BLaER1 (cell line): ENCODE results near the gene RGS3.

Experiments
- H3K27ac ChIP-seq: shearing (Covaris generic); formaldehyde crosslinking; 2 replicates; pipeline ENCODE4 v1.8.1; 2022
- H3K27me3 ChIP-seq: shearing (Covaris generic); formaldehyde crosslinking; 2 replicates; pipeline ENCODE4 v1.8.1; 2022
- H3K36me3 ChIP-seq: shearing (Covaris generic); formaldehyde crosslinking; 2 replicates; pipeline ENCODE4 v1.8.1; 2022
- H3K4me1 ChIP-seq: shearing (Covaris generic); formaldehyde crosslinking; 2 replicates; pipeline ENCODE4 v1.8.1; 2022
- H3K4me2 ChIP-seq: shearing (Covaris generic); formaldehyde crosslinking; 2 replicates; pipeline ENCODE4 v1.8.1; 2022
- H3K4me3 ChIP-seq: shearing (Covaris generic); formaldehyde crosslinking; 2 replicates; pipeline ENCODE4 v1.8.1; 2022
- H3K9ac ChIP-seq: shearing (Covaris generic); formaldehyde crosslinking; 2 replicates; pipeline ENCODE4 v1.8.1; 2022
- H3K9me3 ChIP-seq: shearing (Covaris generic); formaldehyde crosslinking; 2 replicates; pipeline ENCODE4 v1.8.1; 2022
- H4K20me1 ChIP-seq: shearing (Covaris generic); formaldehyde crosslinking; 2 replicates; pipeline ENCODE4 v1.8.1; 2022
- Cebpa-rat ChIP-seq: shearing (Covaris generic); IDR thresholded peaks from 2 replicates; pipeline ENCODE4 v1.8.1; 2022

RGS3 gene

DNA sequence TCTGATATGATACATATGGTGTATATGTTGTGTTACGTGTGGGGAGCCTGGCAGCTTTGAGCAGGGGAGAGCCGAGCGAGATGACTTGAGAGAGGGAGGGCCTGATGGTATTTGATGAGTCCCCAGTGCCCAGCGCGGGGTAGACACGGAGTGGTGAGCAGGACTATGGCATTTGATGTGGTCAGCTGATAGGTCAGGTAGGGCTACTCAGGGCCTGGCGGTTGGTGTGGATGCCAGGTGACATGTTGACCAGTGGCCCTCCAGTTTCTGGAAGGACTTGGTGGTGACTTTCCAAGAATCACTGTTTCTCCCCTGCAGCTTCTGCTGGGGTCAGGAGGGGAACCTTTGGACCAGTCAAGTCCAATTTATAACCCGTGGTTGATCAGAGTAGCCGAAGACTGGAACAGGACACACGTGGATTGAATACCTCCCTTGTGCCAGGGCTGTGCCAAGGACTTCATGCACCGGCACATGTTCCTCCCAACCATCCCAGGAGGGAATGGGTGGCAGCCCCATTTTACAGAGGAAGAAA, 148.8 kb downstream of the RGS3 start:
- TF ChIP-seq Cebpa-rat = no peak
- H4K20me1 ChIP-seq = no peaks in the 10 kb centered on the region
- no peak overlapping the region for H3K27ac ChIP-seq
- peaks cover 59% of the 10 kb centered on the region for H3K4me1 ChIP-seq
- H3K9me3 ChIP-seq = no peaks in the 10 kb centered on the region
- H3K4me3 ChIP-seq = no peak overlapping the region
- no peak overlapping the region for H3K9ac ChIP-seq
- no peaks in the 10 kb centered on the region for H3K27me3 ChIP-seq
- H3K36me3 ChIP-seq = no peaks in the 10 kb centered on the region
- peak overlapping the region; percentile 48; the same call in 1 of the 2 replicates for H3K4me2 ChIP-seq

DNA sequence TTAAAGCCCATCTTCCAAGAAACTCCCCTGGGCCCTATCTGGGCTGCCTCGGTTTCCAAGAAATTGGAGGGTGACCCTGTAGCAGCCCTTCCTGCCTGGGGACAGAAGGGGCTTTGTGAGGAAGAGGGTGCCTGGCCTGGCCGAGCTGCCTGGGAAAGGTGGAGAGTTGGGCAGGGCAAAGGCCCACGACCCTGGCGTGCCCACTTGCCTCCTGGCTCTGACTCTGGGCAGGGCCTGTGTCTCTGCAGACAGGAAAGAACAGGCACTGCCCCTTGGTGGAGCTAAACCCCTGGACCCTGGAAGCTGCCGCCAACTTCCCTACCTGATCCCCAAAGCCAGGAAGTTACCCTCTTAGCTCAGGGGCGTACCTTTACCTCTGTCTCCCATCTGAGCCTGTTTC, 149.3 kb downstream of the RGS3 start:
- no peak overlapping the region for H3K27ac ChIP-seq
- H3K4me1 ChIP-seq = peaks cover 65% of the 10 kb centered on the region
- H3K4me3 ChIP-seq = no peak overlapping the region
- no peak for TF ChIP-seq Cebpa-rat
- H3K9me3 ChIP-seq = no peaks in the 10 kb centered on the region
- no peaks in the 10 kb centered on the region for H4K20me1 ChIP-seq
- H3K36me3 ChIP-seq = no peaks in the 10 kb centered on the region
- no peaks in the 10 kb centered on the region for H3K27me3 ChIP-seq
- peak overlapping the region; percentile 48 for H3K4me2 ChIP-seq
- no peak overlapping the region for H3K9ac ChIP-seq

DNA sequence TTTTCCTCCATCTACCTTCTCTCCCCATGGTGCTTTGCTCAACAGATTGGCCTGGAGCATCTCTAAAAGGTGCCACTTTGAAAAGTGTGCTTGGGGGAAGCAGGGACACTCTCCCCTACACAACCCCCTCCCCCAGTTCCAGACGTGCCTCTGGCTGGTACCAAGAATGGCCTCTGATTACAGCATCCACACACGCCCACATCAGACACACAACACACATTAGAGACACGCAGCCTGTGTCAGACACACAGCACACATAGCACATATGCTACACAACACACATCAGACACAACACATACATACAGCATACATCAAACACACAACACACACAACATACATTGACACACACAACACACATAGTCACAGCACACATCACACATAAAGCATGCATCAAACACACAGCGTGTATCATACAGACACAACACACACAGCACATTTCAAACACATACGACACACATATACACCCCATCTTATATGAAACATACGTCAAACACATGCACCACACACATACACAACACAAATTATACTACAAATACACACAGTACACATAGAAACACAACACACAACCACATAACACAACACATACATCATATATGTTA, 150.4 kb downstream of the RGS3 start:
- no peaks in the 10 kb centered on the region for H4K20me1 ChIP-seq
- H3K27me3 ChIP-seq = no peaks in the 10 kb centered on the region
- H3K4me1 ChIP-seq = peaks cover 74% of the 10 kb centered on the region
- H3K4me2 ChIP-seq = no peak overlapping the region
- no peaks in the 10 kb centered on the region for H3K36me3 ChIP-seq
- TF ChIP-seq Cebpa-rat = no peak
- no peak overlapping the region for H3K4me3 ChIP-seq
- no peak overlapping the region for H3K27ac ChIP-seq
- no peaks in the 10 kb centered on the region for H3K9me3 ChIP-seq
- no peak overlapping the region for H3K9ac ChIP-seq

DNA sequence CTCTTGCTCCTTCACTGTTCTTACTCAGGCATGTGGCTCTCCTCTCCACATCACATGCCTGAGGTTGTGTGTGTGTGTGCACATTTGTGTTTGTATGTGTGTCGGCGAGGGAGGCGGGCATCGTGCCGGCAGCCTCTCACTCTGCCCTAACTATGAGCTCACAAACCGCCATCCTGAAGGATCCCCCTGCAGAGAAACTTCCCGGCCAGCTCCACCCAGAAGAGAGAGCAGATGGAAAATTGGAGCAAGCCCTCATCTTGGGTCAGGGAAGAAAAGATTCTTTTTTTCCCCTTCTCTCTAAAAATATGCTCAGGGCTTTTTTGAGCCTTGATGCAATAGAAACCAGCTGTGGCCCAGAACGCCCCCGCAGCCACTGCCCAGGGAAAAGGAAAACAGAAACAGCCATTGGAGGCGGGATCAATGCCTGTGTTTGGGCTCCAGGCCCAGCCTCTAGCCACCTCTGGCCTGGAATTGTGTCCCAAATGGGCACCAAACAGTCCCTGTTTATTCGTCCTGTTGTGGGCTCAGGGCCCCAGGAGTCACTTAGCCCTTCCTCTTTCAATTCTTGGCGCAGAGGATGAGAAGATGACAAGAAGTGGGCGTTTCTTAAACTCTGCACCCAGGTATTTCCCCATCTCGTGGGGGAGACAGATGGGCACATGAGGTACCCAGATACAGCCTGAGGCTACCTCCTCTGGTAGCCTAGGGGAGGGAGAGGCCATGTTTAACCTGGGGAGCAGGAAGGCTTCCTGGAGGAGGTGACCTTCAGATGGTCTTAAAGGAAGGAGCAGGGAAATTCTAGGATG, 151.5 kb downstream of the RGS3 start:
- Histone ChIP-seq H3K9ac (no peak overlapping the region), H3K27ac (no peak overlapping the region; the same call in 1 of the 2 replicates), H3K27me3 (no peaks in the 10 kb centered on the region), H3K4me3 (no peak overlapping the region), H3K4me2 (peak overlapping the region; percentile 68), H3K4me1 (peaks cover 81% of the 10 kb centered on the region), H3K9me3 (no peaks in the 10 kb centered on the region), H4K20me1 (no peaks in the 10 kb centered on the region), H3K36me3 (no peaks in the 10 kb centered on the region)
- TF ChIP-seq Cebpa-rat = no peak

DNA sequence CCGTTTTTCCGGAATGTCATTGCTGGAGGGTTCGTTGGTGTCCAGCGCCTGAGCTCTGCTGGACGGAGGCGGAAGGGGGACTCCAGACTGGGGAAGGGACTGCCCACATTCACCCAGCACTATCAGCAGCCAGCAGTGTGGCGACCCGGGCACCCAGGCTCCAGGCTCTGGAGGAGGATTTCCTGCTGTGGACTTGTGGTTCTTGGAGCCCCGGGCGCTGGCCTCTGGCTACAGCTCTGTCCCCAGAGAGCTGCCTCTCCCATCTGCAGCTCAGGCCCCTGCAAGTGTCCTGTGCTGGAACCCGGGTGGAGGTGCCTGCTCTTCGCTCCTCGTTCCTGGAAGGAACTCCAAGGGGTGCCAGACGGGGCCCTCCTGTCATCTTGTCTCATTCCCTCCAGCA, 152.6 kb downstream of the RGS3 start:
- peaks cover 91% of the 10 kb centered on the region for H3K4me1 ChIP-seq
- peak overlapping the region; percentile 68 for H3K4me2 ChIP-seq
- no peak for TF ChIP-seq Cebpa-rat
- peak overlapping the region; percentile 66 for H3K27ac ChIP-seq
- H3K9ac ChIP-seq = peak overlapping the region; percentile 46
- H3K4me3 ChIP-seq = no peak overlapping the region
- H3K36me3 ChIP-seq = no peaks in the 10 kb centered on the region
- no peaks in the 10 kb centered on the region for H4K20me1 ChIP-seq
- no peaks in the 10 kb centered on the region for H3K27me3 ChIP-seq
- no peaks in the 10 kb centered on the region for H3K9me3 ChIP-seq

DNA sequence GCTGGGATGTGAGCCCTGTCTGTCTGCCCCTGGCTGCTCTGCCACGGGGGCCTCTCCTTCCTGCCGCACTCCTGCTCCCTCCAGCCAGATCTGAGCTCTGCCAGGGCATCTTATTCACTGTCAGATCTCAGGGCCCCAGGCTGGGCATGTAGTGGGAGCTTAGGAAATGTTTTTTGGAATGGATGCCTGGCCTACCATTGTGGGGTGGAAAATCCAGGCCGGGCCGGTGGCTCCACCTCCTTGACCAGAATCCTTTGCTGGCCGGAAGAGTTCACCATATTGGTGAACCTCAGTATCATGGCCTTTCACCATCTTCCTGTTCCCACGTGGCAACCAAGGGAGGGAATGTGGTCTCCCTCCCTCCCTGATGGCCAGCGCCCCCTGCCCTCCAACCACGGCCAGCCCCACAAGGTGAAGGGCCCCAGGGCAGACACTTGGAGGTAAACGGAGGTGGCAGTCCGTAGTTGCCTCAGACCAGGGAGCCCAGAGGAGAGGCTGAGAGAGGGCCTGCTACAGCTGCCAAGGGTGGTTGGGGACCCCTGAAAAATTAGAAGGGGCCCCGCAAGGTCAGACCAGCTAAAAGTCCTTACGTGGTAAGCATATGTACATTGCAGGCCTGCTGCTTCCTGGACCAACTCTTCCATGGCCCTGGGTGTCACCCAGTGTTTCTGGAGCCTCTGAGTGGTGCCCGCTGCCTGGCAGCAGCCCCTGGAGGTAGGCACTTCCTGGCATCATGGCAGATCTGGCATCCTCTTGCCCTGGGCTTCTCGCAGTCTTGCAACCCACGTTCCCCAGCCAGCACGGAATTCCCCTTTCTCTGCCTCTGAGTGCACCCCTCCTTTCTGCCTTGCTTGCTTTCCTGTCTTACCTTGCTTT, 153.3 kb downstream of the RGS3 start:
- Histone ChIP-seq H4K20me1 (no peaks in the 10 kb centered on the region), H3K9me3 (no peaks in the 10 kb centered on the region), H3K4me1 (peaks cover 90% of the 10 kb centered on the region), H3K27ac (peak overlapping the region; percentile 66), H3K4me3 (no peak overlapping the region), H3K27me3 (no peaks in the 10 kb centered on the region), H3K9ac (peak overlapping the region; percentile 46), H3K36me3 (no peaks in the 10 kb centered on the region), H3K4me2 (peak overlapping the region; percentile 68)
- no peak for TF ChIP-seq Cebpa-rat

DNA sequence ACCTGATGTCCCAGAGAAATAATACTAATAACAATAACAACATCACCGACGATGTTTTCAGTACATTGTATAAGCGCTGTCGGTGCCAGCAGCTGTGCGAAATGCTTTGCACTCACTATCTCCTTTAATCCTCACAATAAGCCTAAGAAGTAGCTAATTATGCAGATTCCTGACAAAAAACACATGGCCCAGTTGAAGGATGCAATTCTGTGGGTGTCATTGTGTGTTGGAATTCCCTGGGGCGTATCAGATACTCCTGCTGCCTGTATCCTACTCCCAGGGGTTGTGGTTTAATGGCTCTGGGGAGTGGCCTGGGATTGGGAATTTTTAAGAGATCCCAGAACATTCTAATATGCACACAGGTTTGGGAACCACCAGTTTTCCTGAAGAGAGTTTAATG, 154.0 kb downstream of the RGS3 start:
- Histone ChIP-seq H4K20me1 (no peaks in the 10 kb centered on the region), H3K9me3 (no peaks in the 10 kb centered on the region), H3K27ac (no peak overlapping the region), H3K9ac (no peak overlapping the region), H3K36me3 (no peaks in the 10 kb centered on the region), H3K4me1 (peaks cover 86% of the 10 kb centered on the region), H3K27me3 (no peaks in the 10 kb centered on the region), H3K4me3 (no peak overlapping the region), H3K4me2 (no peak overlapping the region; the same call in 1 of the 2 replicates)
- TF ChIP-seq Cebpa-rat = no peak

DNA sequence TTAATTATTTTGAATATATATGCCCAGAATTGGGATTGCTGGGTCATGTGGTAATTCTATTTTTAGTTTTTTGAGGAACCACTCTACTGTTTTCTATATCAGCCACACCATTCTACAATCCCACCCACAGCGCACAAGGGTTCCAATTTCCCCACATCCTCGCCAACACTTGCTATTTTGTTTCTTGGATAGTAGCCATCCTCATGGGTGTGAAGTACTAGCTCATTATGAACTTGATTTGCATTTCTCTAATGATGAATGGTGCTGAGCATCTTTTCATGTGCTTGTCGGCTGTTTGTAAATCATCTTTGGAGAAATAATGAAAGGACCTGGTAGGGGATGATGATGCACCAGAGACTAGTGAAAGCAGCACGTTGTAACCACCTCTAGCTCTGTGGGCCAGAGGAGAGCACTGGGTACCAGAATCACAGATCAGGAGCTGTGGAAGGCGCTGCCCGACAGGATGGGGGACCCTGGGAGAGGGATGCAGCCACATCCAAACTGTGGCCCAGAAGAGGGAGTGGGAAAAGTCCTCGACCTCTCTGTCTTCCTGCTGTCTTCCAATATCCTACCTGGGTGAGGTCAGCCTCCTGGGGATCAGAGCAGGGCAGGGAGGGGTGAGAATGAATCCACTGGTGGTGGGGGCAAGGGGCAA, 155.4 kb downstream of the RGS3 start:
- Histone ChIP-seq H3K4me2 (peak overlapping the region; percentile 75), H3K4me1 (peaks cover 86% of the 10 kb centered on the region), H3K9ac (no peak overlapping the region), H3K27ac (no peak overlapping the region), H3K9me3 (no peaks in the 10 kb centered on the region), H4K20me1 (no peaks in the 10 kb centered on the region), H3K27me3 (no peaks in the 10 kb centered on the region), H3K36me3 (no peaks in the 10 kb centered on the region), H3K4me3 (no peak overlapping the region)
- no peak for TF ChIP-seq Cebpa-rat
